ENCODE measurements around the gene APOE. TPM values are rescaled to one million over a fixed set of nuclear protein-coding genes. Genes with fewer than 3 reads are reported as not detected.

Gene APOE
- total and polyA plus RNA-seq, 2 experiments from 2014 or later, result 1,133 to 1,438 TPM

DNA sequence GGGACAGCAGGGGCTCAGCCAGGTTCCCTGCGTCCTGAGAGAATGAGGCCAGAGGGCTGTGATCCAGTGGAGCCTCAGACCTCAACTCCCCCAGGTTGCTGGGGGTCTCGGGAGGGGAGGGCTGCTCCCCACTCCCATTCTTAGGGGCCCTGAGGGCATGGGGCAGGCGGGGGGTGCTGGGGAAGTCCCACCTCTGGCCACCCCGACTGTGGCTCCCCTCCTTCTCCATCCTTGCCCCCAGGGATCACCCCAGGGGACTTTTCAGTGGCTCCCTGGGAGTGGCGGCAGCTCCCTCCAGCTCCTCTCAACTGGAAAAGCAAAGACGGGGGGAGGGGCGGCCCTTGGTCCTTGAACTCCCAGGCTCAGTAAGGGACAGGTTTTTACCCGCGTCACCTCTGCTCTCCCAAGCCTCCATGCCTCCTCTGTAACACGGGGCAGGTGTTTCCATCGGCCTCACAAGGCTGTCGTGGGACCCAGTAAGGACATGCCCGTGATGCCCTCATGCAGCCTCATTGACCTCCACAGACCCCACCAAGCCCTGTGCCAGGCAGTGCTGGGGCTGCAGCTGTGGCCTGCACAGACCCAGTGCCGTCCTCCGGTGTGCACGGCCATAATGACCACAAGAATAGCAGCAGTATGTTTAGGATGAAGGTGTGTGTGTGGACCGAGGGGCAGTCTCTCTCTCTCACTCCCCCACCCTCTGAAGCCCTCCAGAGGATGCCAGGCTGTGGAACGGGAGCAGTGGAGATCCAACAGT, 26.1 kb upstream of the APOE start:
- peak overlapping the region; percentile 84 for H3K27ac Mint-ChIP-seq
- peaks cover 51% of the 10 kb centered on the region for H3K4me1 Mint-ChIP-seq
- Histone ChIP-seq H3K79me2 (replicated peaks; ENCODE audit: insufficient read depth) (no peaks in the 10 kb centered on the region), H2AFZ (no peak overlapping the region), H3K4me3 (no peak overlapping the region), H3K9me2 (ENCODE audit: insufficient read depth) (no peaks in the 10 kb centered on the region), H3F3A (replicated peaks; ENCODE audit: low read depth) (peaks cover 17% of the 10 kb centered on the region; the same call in 1 of the 2 replicates), H3K27me3 (ENCODE audit: insufficient read depth) (no peaks in the 10 kb centered on the region), H3K36me3 (ENCODE audit: insufficient read depth) (peaks cover 14% of the 10 kb centered on the region), H3K4me1 (ENCODE audit: insufficient read depth) (peaks cover 46% of the 10 kb centered on the region), H4K20me1 (replicated peaks; ENCODE audit: insufficient read depth) (peaks cover 11% of the 10 kb centered on the region; the same call in 1 of the 2 replicates), H3K27ac (ENCODE audit: low read depth) (no peak overlapping the region), H3K4me2 (no peak overlapping the region)
- DNase-seq (ENCODE audit: low spot score) (peak; percentile 51), ATAC-seq (peak; percentile 15)
- no peaks in the 10 kb centered on the region for H3K9me3 Mint-ChIP-seq
- H3K4me3 Mint-ChIP-seq, result peak overlapping the region; percentile 21; the same call in 1 of the 3 replicates
- H3K27me3 Mint-ChIP-seq (ENCODE audit: insufficient read depth, low read depth, poor library complexity), result peaks cover 17% of the 10 kb centered on the region
- TF ChIP-seq EZH2 (IDR thresholded peaks at IDR 0.05; ENCODE audit: low read depth, unreplicated experiment), result no peak
- TF ChIP-seq STAT1 (IDR thresholded peaks at IDR 0.05; ENCODE audit: unreplicated experiment), result no peak
- TF ChIP-seq, protein P1, sequence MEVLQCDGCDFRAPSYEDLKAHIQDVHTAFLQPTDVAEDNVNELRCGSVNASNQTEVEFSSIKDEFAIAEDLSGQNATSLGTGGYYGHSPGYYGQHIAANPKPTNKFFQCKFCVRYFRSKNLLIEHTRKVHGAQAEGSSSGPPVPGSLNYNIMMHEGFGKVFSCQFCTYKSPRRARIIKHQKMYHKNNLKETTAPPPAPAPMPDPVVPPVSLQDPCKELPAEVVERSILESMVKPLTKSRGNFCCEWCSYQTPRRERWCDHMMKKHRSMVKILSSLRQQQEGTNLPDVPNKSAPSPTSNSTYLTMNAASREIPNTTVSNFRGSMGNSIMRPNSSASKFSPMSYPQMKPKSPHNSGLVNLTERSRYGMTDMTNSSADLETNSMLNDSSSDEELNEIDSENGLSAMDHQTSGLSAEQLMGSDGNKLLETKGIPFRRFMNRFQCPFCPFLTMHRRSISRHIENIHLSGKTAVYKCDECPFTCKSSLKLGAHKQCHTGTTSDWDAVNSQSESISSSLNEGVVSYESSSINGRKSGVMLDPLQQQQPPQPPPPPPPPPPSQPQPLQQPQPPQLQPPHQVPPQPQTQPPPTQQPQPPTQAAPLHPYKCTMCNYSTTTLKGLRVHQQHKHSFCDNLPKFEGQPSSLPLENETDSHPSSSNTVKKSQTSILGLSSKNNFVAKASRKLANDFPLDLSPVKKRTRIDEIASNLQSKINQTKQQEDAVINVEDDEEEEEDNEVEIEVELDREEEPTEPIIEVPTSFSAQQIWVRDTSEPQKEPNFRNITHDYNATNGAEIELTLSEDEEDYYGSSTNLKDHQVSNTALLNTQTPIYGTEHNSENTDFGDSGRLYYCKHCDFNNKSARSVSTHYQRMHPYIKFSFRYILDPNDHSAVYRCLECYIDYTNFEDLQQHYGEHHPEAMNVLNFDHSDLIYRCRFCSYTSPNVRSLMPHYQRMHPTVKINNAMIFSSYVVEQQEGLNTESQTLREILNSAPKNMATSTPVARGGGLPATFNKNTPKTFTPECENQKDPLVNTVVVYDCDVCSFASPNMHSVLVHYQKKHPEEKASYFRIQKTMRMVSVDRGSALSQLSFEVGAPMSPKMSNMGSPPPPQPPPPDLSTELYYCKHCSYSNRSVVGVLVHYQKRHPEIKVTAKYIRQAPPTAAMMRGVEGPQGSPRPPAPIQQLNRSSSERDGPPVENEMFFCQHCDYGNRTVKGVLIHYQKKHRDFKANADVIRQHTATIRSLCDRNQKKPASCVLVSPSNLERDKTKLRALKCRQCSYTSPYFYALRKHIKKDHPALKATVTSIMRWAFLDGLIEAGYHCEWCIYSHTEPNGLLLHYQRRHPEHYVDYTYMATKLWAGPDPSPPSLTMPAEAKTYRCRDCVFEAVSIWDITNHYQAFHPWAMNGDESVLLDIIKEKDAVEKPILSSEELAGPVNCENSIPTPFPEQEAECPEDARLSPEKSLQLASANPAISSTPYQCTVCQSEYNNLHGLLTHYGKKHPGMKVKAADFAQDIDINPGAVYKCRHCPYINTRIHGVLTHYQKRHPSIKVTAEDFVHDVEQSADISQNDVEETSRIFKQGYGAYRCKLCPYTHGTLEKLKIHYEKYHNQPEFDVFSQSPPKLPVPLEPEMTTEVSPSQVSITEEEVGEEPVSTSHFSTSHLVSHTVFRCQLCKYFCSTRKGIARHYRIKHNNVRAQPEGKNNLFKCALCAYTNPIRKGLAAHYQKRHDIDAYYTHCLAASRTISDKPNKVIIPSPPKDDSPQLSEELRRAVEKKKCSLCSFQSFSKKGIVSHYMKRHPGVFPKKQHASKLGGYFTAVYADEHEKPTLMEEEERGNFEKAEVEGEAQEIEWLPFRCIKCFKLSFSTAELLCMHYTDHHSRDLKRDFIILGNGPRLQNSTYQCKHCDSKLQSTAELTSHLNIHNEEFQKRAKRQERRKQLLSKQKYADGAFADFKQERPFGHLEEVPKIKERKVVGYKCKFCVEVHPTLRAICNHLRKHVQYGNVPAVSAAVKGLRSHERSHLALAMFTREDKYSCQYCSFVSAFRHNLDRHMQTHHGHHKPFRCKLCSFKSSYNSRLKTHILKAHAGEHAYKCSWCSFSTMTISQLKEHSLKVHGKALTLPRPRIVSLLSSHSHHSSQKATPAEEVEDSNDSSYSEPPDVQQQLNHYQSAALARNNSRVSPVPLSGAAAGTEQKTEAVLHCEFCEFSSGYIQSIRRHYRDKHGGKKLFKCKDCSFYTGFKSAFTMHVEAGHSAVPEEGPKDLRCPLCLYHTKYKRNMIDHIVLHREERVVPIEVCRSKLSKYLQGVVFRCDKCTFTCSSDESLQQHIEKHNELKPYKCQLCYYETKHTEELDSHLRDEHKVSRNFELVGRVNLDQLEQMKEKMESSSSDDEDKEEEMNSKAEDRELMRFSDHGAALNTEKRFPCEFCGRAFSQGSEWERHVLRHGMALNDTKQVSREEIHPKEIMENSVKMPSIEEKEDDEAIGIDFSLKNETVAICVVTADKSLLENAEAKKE (CRISPR knock-in tag; IDR thresholded peaks at IDR 0.05), result no peak
- TF ChIP-seq NANOG (IDR thresholded peaks at IDR 0.05; ENCODE audit: borderline replicate concordance), result no peak
- TF ChIP-seq, protein P2, sequence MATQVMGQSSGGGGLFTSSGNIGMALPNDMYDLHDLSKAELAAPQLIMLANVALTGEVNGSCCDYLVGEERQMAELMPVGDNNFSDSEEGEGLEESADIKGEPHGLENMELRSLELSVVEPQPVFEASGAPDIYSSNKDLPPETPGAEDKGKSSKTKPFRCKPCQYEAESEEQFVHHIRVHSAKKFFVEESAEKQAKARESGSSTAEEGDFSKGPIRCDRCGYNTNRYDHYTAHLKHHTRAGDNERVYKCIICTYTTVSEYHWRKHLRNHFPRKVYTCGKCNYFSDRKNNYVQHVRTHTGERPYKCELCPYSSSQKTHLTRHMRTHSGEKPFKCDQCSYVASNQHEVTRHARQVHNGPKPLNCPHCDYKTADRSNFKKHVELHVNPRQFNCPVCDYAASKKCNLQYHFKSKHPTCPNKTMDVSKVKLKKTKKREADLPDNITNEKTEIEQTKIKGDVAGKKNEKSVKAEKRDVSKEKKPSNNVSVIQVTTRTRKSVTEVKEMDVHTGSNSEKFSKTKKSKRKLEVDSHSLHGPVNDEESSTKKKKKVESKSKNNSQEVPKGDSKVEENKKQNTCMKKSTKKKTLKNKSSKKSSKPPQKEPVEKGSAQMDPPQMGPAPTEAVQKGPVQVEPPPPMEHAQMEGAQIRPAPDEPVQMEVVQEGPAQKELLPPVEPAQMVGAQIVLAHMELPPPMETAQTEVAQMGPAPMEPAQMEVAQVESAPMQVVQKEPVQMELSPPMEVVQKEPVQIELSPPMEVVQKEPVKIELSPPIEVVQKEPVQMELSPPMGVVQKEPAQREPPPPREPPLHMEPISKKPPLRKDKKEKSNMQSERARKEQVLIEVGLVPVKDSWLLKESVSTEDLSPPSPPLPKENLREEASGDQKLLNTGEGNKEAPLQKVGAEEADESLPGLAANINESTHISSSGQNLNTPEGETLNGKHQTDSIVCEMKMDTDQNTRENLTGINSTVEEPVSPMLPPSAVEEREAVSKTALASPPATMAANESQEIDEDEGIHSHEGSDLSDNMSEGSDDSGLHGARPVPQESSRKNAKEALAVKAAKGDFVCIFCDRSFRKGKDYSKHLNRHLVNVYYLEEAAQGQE (IDR thresholded peaks at IDR 0.05; ENCODE audit: unreplicated experiment), result no peak
- TF ChIP-seq, protein P3, sequence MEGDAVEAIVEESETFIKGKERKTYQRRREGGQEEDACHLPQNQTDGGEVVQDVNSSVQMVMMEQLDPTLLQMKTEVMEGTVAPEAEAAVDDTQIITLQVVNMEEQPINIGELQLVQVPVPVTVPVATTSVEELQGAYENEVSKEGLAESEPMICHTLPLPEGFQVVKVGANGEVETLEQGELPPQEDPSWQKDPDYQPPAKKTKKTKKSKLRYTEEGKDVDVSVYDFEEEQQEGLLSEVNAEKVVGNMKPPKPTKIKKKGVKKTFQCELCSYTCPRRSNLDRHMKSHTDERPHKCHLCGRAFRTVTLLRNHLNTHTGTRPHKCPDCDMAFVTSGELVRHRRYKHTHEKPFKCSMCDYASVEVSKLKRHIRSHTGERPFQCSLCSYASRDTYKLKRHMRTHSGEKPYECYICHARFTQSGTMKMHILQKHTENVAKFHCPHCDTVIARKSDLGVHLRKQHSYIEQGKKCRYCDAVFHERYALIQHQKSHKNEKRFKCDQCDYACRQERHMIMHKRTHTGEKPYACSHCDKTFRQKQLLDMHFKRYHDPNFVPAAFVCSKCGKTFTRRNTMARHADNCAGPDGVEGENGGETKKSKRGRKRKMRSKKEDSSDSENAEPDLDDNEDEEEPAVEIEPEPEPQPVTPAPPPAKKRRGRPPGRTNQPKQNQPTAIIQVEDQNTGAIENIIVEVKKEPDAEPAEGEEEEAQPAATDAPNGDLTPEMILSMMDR (conservative IDR thresholded peaks at IDR 0.05; ENCODE audit: low read depth in 2 of 2), result no peak
- no peak for TF ChIP-seq POLR2AphosphoS5 (IDR thresholded peaks at IDR 0.05; ENCODE audit: low read depth)
- H3K36me3 Mint-ChIP-seq (ENCODE audit: low read depth), result peaks cover 48% of the 10 kb centered on the region

Data from GM23338 (cell line).